ENCODE results near the gene FAM237B. TPM values are rescaled to one million over a fixed set of nuclear protein-coding genes. Genes with fewer than 3 reads are reported as not detected.

The FAM237B gene
- total and polyA plus RNA-seq, 2 of the 8 experiments (the other 6 are each of a cell fraction or from before 2014, with no cell fraction given) = not detected

DNA sequence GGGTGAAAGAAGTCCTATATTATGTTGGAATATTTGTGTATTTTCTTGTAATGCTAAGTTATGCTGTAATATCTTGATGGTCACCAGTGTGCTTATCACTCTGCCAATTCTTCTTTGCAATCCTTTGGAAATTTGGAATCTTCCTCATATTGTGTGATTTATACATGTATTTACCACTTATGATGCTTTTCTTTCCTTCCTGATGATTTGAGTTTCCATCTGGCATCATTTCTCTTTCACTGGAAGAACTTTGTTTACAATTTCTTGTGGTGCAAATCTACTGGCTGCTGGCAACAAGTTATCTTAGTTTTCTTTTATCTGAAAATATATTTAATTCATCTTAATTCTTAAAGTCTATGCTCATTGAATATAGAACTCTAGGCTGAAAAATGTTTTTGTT is 46.9 kb downstream of the FAM237B start:
- Histone ChIP-seq H3K79me2 (ENCODE audit: control insufficient read depth in 1 of 2, insufficient read depth in 2 of 2, low read length in 2 of 2) (no peaks in the 10 kb centered on the region), H3K56ac (replicated peaks; ENCODE audit: insufficient read length, low read depth, low read length) (no peak overlapping the region), H2BK12ac (ENCODE audit: low read depth, low read length) (no peak overlapping the region), H4K20me1 (replicated peaks in 1 of 2; ENCODE audit: control insufficient read depth in 1 of 2, insufficient read depth in 2 of 2, low read length in 2 of 2) (no peaks in the 10 kb centered on the region), H2BK120ac (replicated peaks; ENCODE audit: low read depth, low read length) (no peak overlapping the region), H3K14ac (ENCODE audit: insufficient read length) (no peak overlapping the region), H4K5ac (ENCODE audit: insufficient read length, low read depth, low read length) (no peak overlapping the region), H3K4me2 (ENCODE audit: insufficient read depth in 1 of 2, low read depth in 2 of 2, low read length in 2 of 2) (no peak overlapping the region), H3K4me1 (replicated peaks in 1 of 4; ENCODE audit: control insufficient read depth in 3 of 4, insufficient read depth in 4 of 4, low read length in 3 of 4) (no peaks in the 10 kb centered on the region), H3K4me3 (ENCODE audit: extremely low read depth in 1 of 4, insufficient read depth in 2 of 4, low read depth in 3 of 4, low read length in 4 of 4) (no peak overlapping the region), H2BK5ac (ENCODE audit: low read depth, low read length) (no peak overlapping the region), H3K4ac (replicated peaks; ENCODE audit: insufficient read length, low read depth, low read length) (no peak overlapping the region), H3K9me3 (ENCODE audit: insufficient read depth in 2 of 2, low read depth in 1 of 2, low read length in 1 of 2) (no peaks in the 10 kb centered on the region), H3K36me3 (ENCODE audit: control insufficient read depth in 2 of 4, insufficient read depth in 4 of 4, low read length in 3 of 4) (no peaks in the 10 kb centered on the region), H3K79me1 (ENCODE audit: low read depth, low read length) (no peaks in the 10 kb centered on the region), H2BK20ac (ENCODE audit: low read length) (no peak overlapping the region), H2AK5ac (ENCODE audit: low read depth, low read length) (no peak overlapping the region), H4K91ac (replicated peaks; ENCODE audit: insufficient read length, low read length) (no peak overlapping the region), H4K8ac (ENCODE audit: extremely low read depth, insufficient read depth, low read length) (no peak overlapping the region), H3K23ac (ENCODE audit: insufficient read length) (no peak overlapping the region), H3K27me3 (replicated peaks in 1 of 4; ENCODE audit: control insufficient read depth in 3 of 4, extremely low read depth in 1 of 4, insufficient read depth in 3 of 4, low read length in 3 of 4) (no peaks in the 10 kb centered on the region), H3K9ac (replicated peaks in 1 of 4; ENCODE audit: extremely low read depth in 1 of 4, low read depth in 3 of 4, low read length in 3 of 4) (no peak overlapping the region), H3K18ac (ENCODE audit: extremely low read depth, low read length) (no peak overlapping the region), H3K23me2 (ENCODE audit: low read depth, low read length) (no peaks in the 10 kb centered on the region), H2AFZ (ENCODE audit: low read length) (no peak overlapping the region), H3K27ac (ENCODE audit: low read depth, low read length) (no peak overlapping the region), H2BK15ac (ENCODE audit: low read length) (no peak overlapping the region)
- POLR2A ChIA-PET (ENCODE audit: partially characterized antibody) = no interaction called here
- DNase-seq (ENCODE audit: low read depth in 1 of 2, low spot score in 2 of 2) (no peak), FAIRE-seq (no peak)
- CTCF ChIA-PET (ENCODE audit: partially characterized antibody) = no interaction called here
- TF ChIP-seq, protein P1, sequence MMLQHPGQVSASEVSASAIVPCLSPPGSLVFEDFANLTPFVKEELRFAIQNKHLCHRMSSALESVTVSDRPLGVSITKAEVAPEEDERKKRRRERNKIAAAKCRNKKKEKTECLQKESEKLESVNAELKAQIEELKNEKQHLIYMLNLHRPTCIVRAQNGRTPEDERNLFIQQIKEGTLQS (IDR thresholded peaks at IDR 0.05; ENCODE audit: insufficient read depth, low read depth, low read length) = no peak
